ENCODE results near the gene RHBDD1. TPM values are rescaled to one million over a fixed set of nuclear protein-coding genes. Genes with fewer than 3 reads are reported as not detected.

RHBDD1 gene
- polyA plus RNA-seq, 1 donor from 2014 or later, result 5.4 TPM

- no peak overlapping the region for H3K4me2 ChIP-seq (ENCODE audit: low read length)
- H3K36me3 ChIP-seq (ENCODE audit: insufficient read depth, low read length), result no peaks in the 10 kb centered on the region
- H3K27me3 ChIP-seq (ENCODE audit: insufficient read depth, low read depth, low read length), result no peaks in the 10 kb centered on the region
- no peaks in the 10 kb centered on the region for H4K20me1 ChIP-seq (ENCODE audit: insufficient read depth)
- H3K79me2 ChIP-seq (replicated peaks; ENCODE audit: insufficient read depth, low read length), result no peaks in the 10 kb centered on the region
- H3K9ac ChIP-seq (ENCODE audit: low read length), result no peak overlapping the region
- no peaks in the 10 kb centered on the region for H3K9me2 ChIP-seq (ENCODE audit: insufficient read depth, low read length)
- H3K9me3 ChIP-seq (ENCODE audit: low read length), result no peaks in the 10 kb centered on the region
- H3K27ac ChIP-seq (ENCODE audit: low read length), result no peak overlapping the region
- no peaks in the 10 kb centered on the region for H3F3A ChIP-seq (ENCODE audit: insufficient read depth, low read length, poor library complexity, severe bottlenecking)
- no peak overlapping the region for H2AFZ ChIP-seq (ENCODE audit: low read depth, low read length)
- no peak overlapping the region for H3K4me3 ChIP-seq (ENCODE audit: low read length)
- TF ChIP-seq POLR2AphosphoS5 (IDR thresholded peaks at IDR 0.05) (no peak), EP300 (conservative IDR thresholded peaks at IDR 0.05; ENCODE audit: poor library complexity, severe bottlenecking) (no peak), TAF1 (IDR thresholded peaks at IDR 0.05; ENCODE audit: low read depth) (no peak), RAD21 (conservative IDR thresholded peaks at IDR 0.05) (no peak), EZH2 (IDR thresholded peaks at IDR 0.05; ENCODE audit: borderline replicate concordance, insufficient read depth, low read length, poor library complexity, severe bottlenecking) (no peak), MXI1 (conservative IDR thresholded peaks at IDR 0.05; ENCODE audit: poor library complexity, severe bottlenecking) (no peak), SMC3 (conservative IDR thresholded peaks at IDR 0.05; ENCODE audit: poor library complexity) (no peak), CTCF (IDR thresholded peaks at IDR 0.05; ENCODE audit: poor library complexity, severe bottlenecking) (no peak)
- TF ChIP-seq, protein P1, sequence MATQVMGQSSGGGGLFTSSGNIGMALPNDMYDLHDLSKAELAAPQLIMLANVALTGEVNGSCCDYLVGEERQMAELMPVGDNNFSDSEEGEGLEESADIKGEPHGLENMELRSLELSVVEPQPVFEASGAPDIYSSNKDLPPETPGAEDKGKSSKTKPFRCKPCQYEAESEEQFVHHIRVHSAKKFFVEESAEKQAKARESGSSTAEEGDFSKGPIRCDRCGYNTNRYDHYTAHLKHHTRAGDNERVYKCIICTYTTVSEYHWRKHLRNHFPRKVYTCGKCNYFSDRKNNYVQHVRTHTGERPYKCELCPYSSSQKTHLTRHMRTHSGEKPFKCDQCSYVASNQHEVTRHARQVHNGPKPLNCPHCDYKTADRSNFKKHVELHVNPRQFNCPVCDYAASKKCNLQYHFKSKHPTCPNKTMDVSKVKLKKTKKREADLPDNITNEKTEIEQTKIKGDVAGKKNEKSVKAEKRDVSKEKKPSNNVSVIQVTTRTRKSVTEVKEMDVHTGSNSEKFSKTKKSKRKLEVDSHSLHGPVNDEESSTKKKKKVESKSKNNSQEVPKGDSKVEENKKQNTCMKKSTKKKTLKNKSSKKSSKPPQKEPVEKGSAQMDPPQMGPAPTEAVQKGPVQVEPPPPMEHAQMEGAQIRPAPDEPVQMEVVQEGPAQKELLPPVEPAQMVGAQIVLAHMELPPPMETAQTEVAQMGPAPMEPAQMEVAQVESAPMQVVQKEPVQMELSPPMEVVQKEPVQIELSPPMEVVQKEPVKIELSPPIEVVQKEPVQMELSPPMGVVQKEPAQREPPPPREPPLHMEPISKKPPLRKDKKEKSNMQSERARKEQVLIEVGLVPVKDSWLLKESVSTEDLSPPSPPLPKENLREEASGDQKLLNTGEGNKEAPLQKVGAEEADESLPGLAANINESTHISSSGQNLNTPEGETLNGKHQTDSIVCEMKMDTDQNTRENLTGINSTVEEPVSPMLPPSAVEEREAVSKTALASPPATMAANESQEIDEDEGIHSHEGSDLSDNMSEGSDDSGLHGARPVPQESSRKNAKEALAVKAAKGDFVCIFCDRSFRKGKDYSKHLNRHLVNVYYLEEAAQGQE (IDR thresholded peaks at IDR 0.05; ENCODE audit: borderline replicate concordance), result no peak
Measured at GRCh38 chr2:226981791-226982326, 146.0 kb downstream of the RHBDD1 start.

GRCh38 chr2:226983895-226984749 is 148.3 kb downstream of the RHBDD1 start:
- H3F3A ChIP-seq (ENCODE audit: insufficient read depth, low read length, poor library complexity, severe bottlenecking), result no peaks in the 10 kb centered on the region
- H3K9me3 ChIP-seq (ENCODE audit: low read length), result no peaks in the 10 kb centered on the region
- H2AFZ ChIP-seq (ENCODE audit: low read depth, low read length), result no peak overlapping the region
- no peak overlapping the region for H3K4me2 ChIP-seq (ENCODE audit: low read length)
- H3K4me3 ChIP-seq (ENCODE audit: low read length), result no peak overlapping the region
- no peaks in the 10 kb centered on the region for H3K79me2 ChIP-seq (replicated peaks; ENCODE audit: insufficient read depth, low read length)
- peak overlapping the region; percentile 73 for H3K27ac ChIP-seq (ENCODE audit: low read length)
- no peak overlapping the region for H3K9ac ChIP-seq (ENCODE audit: low read length)
- no peaks in the 10 kb centered on the region for H4K20me1 ChIP-seq (ENCODE audit: insufficient read depth)
- TF ChIP-seq RAD21 (conservative IDR thresholded peaks at IDR 0.05) (no peak), EP300 (conservative IDR thresholded peaks at IDR 0.05; ENCODE audit: poor library complexity, severe bottlenecking) (no peak), EZH2 (IDR thresholded peaks at IDR 0.05; ENCODE audit: borderline replicate concordance, insufficient read depth, low read length, poor library complexity, severe bottlenecking) (no peak), MXI1 (conservative IDR thresholded peaks at IDR 0.05; ENCODE audit: poor library complexity, severe bottlenecking) (no peak), POLR2AphosphoS5 (IDR thresholded peaks at IDR 0.05) (no peak), SMC3 (conservative IDR thresholded peaks at IDR 0.05; ENCODE audit: poor library complexity) (no peak), CTCF (IDR thresholded peaks at IDR 0.05; ENCODE audit: poor library complexity, severe bottlenecking) (no peak), TAF1 (IDR thresholded peaks at IDR 0.05; ENCODE audit: low read depth) (no peak)
- TF ChIP-seq, protein P1 (IDR thresholded peaks at IDR 0.05; ENCODE audit: borderline replicate concordance), result no peak
- no peaks in the 10 kb centered on the region for H3K27me3 ChIP-seq (ENCODE audit: insufficient read depth, low read depth, low read length)
- no peaks in the 10 kb centered on the region for H3K36me3 ChIP-seq (ENCODE audit: insufficient read depth, low read length)
- H3K9me2 ChIP-seq (ENCODE audit: insufficient read depth, low read length), result no peaks in the 10 kb centered on the region
